Stimulated activated CD4-positive, alpha-beta T cell treated with anti-CD3 and anti-CD28 coated beads, Interleukin-4, amount 100 ng/mL, for 24 hours (primary cell): Measurements from ENCODE around the gene FAM3A.

Experiments
- DNase-seq: peaks from one replicate; pipeline ENCODE4 v3.0.0-alpha.2; 2020

The FAM3A gene

GRCh38 chrX:154532690-154533089, 16.7 kb upstream of the FAM3A start:
- DNase-seq: no peak

GRCh38 chrX:154531626-154532025, 15.6 kb upstream of the FAM3A start:
- DNase-seq: no peak

GRCh38 chrX:154530286-154530685, 14.3 kb upstream of the FAM3A start:
- no peak for DNase-seq

- no peak for DNase-seq
Observed at GRCh38 chrX:154529206-154529612, 13.2 kb upstream of the FAM3A start.

- DNase-seq: peak; percentile 63
Observed at GRCh38 chrX:154526901-154527675, 11.1 kb upstream of the FAM3A start.

- no peak for DNase-seq
Observed at GRCh38 chrX:154525606-154526490, 9.8 kb upstream of the FAM3A start.

GRCh38 chrX:154519389-154519788, 3.4 kb upstream of the FAM3A start:
- DNase-seq: no peak

GRCh38 chrX:154517101-154517781, 1.2 kb upstream of the FAM3A start:
- DNase-seq: no peak

- DNase-seq: no peak
Observed at GRCh38 chrX:154516656-154517100, 646 bp upstream of the FAM3A start.

GRCh38 chrX:154515090-154515965, 704 bp downstream of the FAM3A start:
- peak; percentile 9 for DNase-seq

- no peak for DNase-seq
Observed at GRCh38 chrX:154513716-154514115, 2.3 kb downstream of the FAM3A start.

- DNase-seq: no peak
Observed at GRCh38 chrX:154512879-154513553, 3.0 kb downstream of the FAM3A start.

GRCh38 chrX:154511761-154512160, 4.3 kb downstream of the FAM3A start:
- DNase-seq: no peak

GRCh38 chrX:154509455-154509854, 6.6 kb downstream of the FAM3A start:
- DNase-seq: no peak

- no peak for DNase-seq
Observed at GRCh38 chrX:154508384-154508745, 7.7 kb downstream of the FAM3A start.

- DNase-seq: no peak
Observed at GRCh38 chrX:154507673-154508383, 8.2 kb downstream of the FAM3A start.

- no peak for DNase-seq
Observed at GRCh38 chrX:154506483-154507332, 9.3 kb downstream of the FAM3A start.

- DNase-seq: no peak
Observed at GRCh38 chrX:154505734-154506133, 10.3 kb downstream of the FAM3A start.

- DNase-seq: no peak
Observed at GRCh38 chrX:154502989-154503388, 13.0 kb downstream of the FAM3A start.

- no peak for DNase-seq
Observed at GRCh38 chrX:154502098-154502497, 13.9 kb downstream of the FAM3A start.
